NCI-H748 (cell line): Measurements from ENCODE around the gene CARD14.
"Not testable (repeated sequence)": the region's sequence is repeated elsewhere in the genome, so short reads cannot be mapped to it uniquely, and the experiment has no call there.

ENCODE experiments used
- DNase-seq: peaks from one replicate; lab custom pipeline; 2025; ENCODE audit not compliant: unreplicated experiment; lab: John Stamatoyannopoulos, UW

The CARD14 gene

GRCh38 chr17:80223142-80223815 lies 53.4 kb downstream of the CARD14 start:
- no peak for DNase-seq

- no peak for DNase-seq
Measured at GRCh38 chr17:80223838-80224497, 54.1 kb downstream of the CARD14 start.

- DNase-seq, result no peak
Measured at GRCh38 chr17:80224683-80225082, 54.9 kb downstream of the CARD14 start.

- DNase-seq, result no peak
Measured at GRCh38 chr17:80225230-80225629, 55.4 kb downstream of the CARD14 start.

- DNase-seq, result no peak
Measured at GRCh38 chr17:80227156-80227555, 57.3 kb downstream of the CARD14 start.

GRCh38 chr17:80227666-80228065 lies 57.8 kb downstream of the CARD14 start:
- DNase-seq, result no peak

GRCh38 chr17:80228477-80228876 lies 58.6 kb downstream of the CARD14 start:
- DNase-seq, result no peak

GRCh38 chr17:80229011-80229410 lies 59.2 kb downstream of the CARD14 start:
- no peak for DNase-seq

- no peak for DNase-seq
Measured at GRCh38 chr17:80232438-80232837, 62.6 kb downstream of the CARD14 start.

GRCh38 chr17:80233202-80233601 lies 63.4 kb downstream of the CARD14 start:
- DNase-seq, result no peak

GRCh38 chr17:80236911-80237310 lies 67.1 kb downstream of the CARD14 start:
- no peak for DNase-seq

- no peak for DNase-seq
Measured at GRCh38 chr17:80237386-80237785, 67.6 kb downstream of the CARD14 start.

GRCh38 chr17:80242505-80242904 lies 72.7 kb downstream of the CARD14 start:
- no peak for DNase-seq

GRCh38 chr17:80243526-80244433 lies 74.0 kb downstream of the CARD14 start:
- DNase-seq, result no peak

- DNase-seq, result not testable (repeated sequence)
Measured at GRCh38 chr17:80244448-80244847, 74.6 kb downstream of the CARD14 start.

- no peak for DNase-seq
Measured at GRCh38 chr17:80244871-80245509, 75.2 kb downstream of the CARD14 start.

GRCh38 chr17:80245566-80246265 lies 75.9 kb downstream of the CARD14 start:
- no peak for DNase-seq

GRCh38 chr17:80246266-80246681 lies 76.4 kb downstream of the CARD14 start:
- no peak for DNase-seq

GRCh38 chr17:80246726-80247125 lies 76.9 kb downstream of the CARD14 start:
- no peak for DNase-seq

- DNase-seq, result no peak
Measured at GRCh38 chr17:80247561-80247960, 77.7 kb downstream of the CARD14 start.
